Left renal cortex interstitium (tissue), 4 donors: ENCODE measurements around the gene ZNF467. TPM values are rescaled to one million over a fixed set of nuclear protein-coding genes. Genes with fewer than 3 reads are reported as not detected.

Experiments
- DNase-seq, 4 donors: peaks; one replicate each; pipeline ENCODE4 v3.0.0-alpha.2; 2013; ENCODE audit warnings: low read depth in 4 of 4, low spot score in 2 of 4, missing footprints in 1 of 4
- polyA plus RNA-seq, 4 donors: library from polyadenylated mRNA; unstranded; fragments of 120-200 nt; gene quantifications; one replicate each; pipeline ENCODE4 v1.2.1, GENCODE V29; 2013; ENCODE audit not compliant: insufficient read length in 4 of 4

Gene ZNF467
- polyA plus RNA-seq, 4 donors = 24.9 to 39.2 (median 36.2) TPM

- DNase-seq = no peak
Measured at GRCh38 chr7:149788300-149788851, 15.0 kb upstream of the ZNF467 start.

GRCh38 chr7:149787428-149788299 is 14.3 kb upstream of the ZNF467 start:
- DNase-seq = no peak

DNA sequence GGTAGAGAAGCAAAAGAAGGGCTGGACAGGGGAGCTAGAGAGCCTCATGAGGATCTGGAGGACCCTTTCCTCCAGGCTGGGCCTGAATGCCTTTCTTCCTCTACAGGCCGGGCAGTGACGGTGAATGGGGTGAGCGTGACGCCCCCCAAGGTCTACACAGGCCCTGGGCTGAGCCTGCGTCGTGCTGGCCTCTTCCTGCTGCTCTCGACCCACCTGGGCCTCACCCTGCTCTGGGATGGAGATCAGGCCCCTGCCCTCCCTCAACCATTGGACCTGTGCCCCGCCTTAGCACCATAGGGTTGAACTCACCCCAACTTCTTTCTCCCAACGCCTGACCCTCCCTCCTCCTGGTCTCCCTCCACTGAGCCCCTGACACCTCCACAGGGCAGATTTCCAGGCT is 12.6 kb upstream of the ZNF467 start:
- no peak for DNase-seq

GRCh38 chr7:149785402-149785801 is 12.0 kb upstream of the ZNF467 start:
- no peak for DNase-seq

GRCh38 chr7:149784251-149784608 is 10.8 kb upstream of the ZNF467 start:
- DNase-seq = no peak

DNA sequence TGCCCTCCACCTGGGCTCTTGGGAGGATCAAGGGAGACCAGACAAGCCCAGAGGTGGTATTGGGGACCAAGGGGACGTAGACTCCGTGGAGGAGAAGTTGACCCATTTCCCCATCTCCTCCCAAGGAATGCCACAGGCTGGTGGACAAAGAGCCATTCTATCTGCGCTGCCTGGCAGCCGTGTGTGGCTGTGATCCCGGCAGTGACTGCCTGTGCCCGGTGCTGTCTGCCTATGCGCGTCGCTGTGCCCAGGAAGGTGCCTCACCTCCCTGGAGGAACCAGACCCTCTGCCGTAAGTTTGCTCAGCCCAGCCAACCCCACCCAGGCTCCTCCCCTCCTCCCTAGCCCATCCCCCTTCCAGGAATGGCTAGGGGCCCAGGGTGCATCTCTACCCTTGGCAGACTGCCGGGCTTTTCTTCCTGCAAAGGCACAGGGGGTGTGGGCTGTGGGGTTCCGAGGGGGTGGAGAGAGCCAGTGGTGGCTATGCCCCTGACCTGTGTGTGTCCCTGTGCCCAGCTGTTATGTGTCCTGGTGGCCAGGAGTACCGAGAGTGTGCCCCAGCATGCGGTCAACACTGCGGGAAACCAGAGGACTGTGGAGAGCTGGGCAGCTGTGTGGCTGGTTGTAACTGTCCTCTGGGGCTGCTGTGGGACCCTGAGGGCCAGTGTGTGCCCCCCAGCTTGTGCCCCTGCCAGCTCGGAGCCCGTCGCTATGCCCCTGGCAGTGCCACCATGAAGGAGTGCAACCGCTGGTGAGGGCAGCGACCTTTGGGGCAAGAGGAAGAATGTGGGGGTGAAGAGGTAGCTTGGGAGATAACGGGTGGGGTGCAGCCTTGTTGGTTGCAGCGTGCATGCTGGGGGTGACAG is 10.2 kb upstream of the ZNF467 start:
- DNase-seq = no peak

DNA sequence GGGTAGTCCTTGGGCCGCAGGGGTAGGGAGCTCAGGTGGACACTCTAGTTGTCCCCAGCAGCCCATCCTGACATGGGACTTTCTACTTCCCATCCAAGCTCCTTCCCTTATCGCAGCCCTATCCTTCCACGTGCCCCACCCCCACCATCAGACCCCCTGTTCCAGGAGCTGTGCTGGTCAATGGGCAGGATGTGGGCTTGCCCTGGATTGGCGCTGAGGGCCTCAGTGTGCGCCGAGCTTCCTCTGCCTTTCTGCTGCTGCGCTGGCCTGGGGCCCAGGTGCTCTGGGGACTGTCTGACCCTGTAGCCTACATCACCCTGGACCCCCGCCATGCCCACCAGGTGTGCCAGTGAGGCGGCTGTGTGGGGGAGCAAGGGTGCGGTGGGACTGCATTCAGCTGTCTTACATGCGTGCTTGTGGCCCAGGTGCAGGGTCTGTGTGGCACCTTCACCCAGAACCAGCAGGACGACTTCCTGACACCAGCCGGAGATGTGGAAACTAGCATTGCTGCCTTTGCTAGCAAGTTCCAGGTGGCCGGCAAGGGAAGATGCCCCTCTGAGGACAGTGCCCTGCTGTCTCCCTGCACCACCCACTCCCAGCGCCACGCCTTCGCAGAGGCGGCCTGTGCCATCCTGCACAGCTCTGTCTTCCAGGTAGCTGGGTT is 9.4 kb upstream of the ZNF467 start:
- no peak for DNase-seq

DNA sequence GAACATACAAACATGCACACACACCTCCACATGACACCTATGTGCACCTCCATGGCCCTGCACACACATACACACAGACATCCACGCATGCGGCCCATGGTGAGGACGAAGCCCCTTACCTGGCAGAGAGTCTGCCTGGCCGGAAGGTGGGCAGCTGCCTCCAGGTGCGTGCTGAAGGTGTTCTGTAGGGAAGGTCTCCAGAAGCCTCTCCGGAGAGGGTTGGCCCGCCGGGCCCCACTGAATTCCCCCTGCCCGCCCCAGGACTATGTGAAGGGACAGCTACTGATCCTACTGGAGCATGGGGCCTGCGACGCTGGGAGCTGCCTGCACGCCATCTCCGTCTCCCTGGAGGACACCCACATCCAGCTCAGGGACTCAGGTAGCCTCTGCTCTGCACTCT is 8.5 kb upstream of the ZNF467 start:
- DNase-seq = no peak

DNA sequence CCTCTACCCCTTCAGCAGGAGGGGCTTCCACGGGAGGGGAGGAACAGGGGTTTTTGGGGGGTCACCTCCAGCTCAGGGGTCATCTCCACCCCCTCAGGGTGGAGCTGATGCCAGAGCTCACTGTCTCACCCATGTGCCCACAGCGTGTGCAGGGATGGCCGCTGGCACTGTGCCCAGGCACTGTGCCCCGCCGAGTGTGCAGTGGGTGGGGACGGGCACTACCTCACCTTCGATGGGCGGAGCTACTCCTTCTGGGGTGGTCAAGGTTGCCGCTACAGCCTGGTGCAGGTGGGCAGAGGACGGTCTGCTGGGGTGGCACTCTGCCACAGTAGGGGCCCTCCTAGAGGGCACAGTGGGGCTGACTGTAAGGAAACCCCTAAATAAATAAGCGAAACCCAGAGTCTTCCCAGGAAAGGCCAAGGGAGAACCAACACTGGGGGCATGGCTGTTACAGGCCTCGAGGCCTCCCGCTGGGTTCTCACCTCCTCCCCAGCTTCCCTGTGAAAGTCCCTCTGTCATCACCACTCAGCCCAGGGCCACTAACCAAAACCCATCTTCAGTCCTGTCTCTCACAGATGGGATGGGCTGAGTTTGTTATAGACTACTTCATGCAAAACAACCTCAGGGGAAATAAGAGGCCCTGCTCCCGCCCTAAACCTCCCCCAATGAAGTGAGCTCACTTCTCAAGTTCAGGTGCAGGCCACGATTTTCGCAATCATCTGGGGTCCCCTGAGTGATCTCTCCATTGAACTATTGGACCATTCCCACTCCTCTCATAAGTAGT is 7.4 kb upstream of the ZNF467 start:
- DNase-seq = no peak

GRCh38 chr7:149780056-149780455 is 6.7 kb upstream of the ZNF467 start:
- DNase-seq = no peak

DNA sequence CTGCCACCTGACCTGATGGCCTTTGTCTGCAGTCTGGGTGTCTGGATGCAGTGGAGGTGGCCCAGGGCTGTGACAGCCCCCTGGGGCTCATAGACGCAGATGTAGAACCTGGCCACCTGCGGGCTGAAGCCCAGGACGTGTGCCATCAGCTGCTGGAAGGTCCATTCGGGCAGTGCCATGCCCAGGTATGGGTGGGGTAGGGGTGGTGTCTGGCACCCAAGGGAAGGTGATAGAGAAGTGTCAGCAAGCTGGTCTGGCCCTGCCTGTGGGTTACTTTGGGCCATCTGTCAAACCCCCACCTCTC is 6.1 kb upstream of the ZNF467 start:
- DNase-seq = no peak

DNA sequence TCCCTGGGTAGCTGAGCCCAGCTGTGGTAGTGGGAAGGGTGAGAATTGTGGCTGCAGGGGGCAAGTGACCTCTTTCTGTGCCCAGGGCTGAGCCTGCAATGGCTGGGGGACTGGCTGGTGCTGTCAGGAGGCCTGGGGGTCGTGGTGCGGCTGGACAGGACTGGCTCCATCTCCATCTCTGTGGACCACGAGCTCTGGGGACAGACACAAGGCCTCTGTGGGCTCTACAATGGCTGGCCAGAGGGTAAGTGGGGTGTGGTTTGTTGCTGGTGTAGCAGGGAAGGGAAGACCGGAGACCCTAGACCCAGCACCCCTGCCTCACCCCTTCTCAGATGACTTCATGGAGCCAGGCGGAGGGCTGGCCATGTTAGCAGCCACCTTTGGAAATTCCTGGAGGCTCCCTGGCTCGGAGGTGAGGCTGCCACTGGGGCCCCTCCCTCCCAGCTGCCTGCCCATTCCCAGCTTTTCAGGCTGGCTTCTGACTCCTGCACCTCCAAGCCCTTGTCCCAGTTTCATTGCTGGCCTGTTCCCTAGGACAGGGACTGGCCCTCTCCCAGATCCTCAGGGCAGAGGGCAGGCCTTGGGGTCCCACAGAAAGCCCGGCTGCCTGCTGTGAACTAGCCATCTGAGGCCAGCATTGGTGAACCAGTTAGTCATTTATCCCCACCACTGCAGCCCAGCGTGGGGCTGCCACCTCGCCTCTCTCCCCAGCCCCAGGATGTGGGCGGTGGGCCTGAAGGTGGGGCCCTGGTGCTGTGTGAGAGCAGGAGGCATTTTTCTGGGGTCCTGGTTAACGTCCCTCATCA is 5.5 kb upstream of the ZNF467 start:
- no peak for DNase-seq

DNA sequence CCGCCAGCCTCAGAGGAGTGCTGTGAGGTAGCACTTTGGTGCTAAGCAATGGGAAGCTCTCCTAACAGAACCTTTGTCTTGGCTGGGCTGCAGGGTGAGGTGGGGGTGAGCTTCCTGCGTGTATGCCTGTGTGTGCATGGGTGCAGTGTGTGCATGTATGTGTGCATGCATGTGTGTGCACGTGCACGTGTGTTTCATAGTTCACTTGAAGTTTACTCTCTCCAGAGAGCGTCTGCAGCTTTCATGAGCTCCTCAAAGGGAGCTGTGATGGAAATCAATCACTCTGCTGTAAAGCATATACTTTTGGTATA is 4.9 kb upstream of the ZNF467 start:
- no peak for DNase-seq

GRCh38 chr7:149777551-149778326 is 4.4 kb upstream of the ZNF467 start:
- no peak for DNase-seq

DNA sequence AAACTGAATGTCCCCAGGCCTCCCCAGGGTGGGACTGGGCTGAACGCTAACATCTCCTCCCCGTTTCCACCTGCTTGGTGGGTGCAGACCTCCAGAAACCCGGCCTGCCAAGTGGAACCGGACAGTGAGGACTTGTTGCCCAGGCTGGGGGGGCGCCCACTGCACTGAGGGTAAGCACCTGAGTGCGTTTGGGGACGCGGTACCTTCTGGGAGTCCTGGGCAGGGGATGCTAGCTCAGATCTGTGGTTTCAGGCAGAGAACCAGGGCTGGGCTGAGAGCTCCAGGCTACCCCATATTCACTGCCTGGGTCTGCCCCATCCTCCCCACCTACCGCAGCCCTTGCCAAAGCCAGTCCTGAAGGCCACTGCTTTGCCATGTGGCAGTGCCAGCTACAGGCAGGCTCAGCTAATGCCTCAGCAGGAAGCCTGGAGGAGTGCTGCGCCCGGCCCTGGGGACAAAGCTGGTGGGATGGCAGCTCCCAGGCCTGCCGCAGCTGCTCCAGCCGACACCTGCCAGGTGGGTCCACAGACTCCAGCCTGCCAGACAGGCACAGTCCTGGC is 3.5 kb upstream of the ZNF467 start:
- DNase-seq = no peak

- DNase-seq = peak in 1 of 4 donors; percentile 39
Measured at GRCh38 chr7:149776289-149776688, 2.9 kb upstream of the ZNF467 start.

DNA sequence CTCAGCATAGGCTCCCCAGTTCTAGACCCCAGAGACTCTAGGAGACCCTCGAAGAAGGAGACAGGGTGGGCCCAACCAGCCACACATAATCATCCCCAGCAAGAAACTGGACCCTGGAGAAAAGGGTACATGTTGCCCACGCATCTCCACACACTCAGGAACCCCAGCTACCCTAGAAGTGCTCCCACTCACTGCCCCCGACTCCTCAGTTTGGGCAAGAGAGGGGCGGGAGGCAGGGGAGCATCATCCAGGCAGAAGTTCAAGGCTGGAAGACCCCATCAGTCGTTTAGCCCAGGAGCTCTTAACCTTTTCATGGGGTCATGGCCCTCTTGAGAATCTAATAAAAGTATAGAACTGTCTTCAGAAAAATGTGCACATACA is 1.8 kb upstream of the ZNF467 start:
- no peak for DNase-seq

- DNase-seq = no peak
Measured at GRCh38 chr7:149774237-149775175, 1.1 kb upstream of the ZNF467 start.
